K562 (cell line): Measurements from ENCODE around the gene OPRL1. TPM values are rescaled to one million over a fixed set of nuclear protein-coding genes. Genes with fewer than 3 reads are reported as not detected.

Experiments used
- ATAC-seq: fragments of 200-7000 bp; cut with Tn5 transposase; 3 replicates; pipeline ENCODE4 v1.9.1; 2020; ENCODE audit warnings: moderate library complexity
- BruUV-seq: library from RNA; stranded (reverse); fragments of 400-500 nt; replicated peaks from 2 replicates; lab custom pipeline; 2021; lab: Mats Ljungman, UMichigan
- CTCF ChIA-PET: fragments of 300-600 bp; formaldehyde crosslinking; extraction: SDS; loops from one replicate; lab custom pipeline; 2021; ENCODE audit warnings: low intra/inter-chr PET ratio; lab: Yijun Ruan, JAX
- POLR2A ChIA-PET: fragments of 300-600, 350-650 bp; sonication (Branson Sonifier 250); formaldehyde crosslinking; extraction: SDS; loops from one replicate; lab custom pipeline; 2021; ENCODE audit warnings: antibody characterized with exemption, inconsistent platforms; lab: Yijun Ruan, JAX
- DNase-seq, 4 experiments: peaks; one replicate each; pipeline versions ENCODE4 v3.0.0 to v3.0.0-alpha.2; 2011 to 2018; ENCODE audit warnings: low spot score in 3 of 4, mixed read lengths in 3 of 4; ENCODE audit errors: extremely low read depth in 1 of 4
- FAIRE-seq: peaks from 2 replicates; lab custom pipeline; 2011; peaks lifted over from hg19 to GRCh38; lab: Jason Lieb, UNC
- H2AFZ ChIP-seq: 2 replicates; pipeline ENCODE4 v1.6.0; 2011; ENCODE audit warnings: low read depth, low read length, control low read depth, inconsistent platforms
- H3K27ac ChIP-seq: fragments of 200-600 bp; 3 replicates; pipeline ENCODE4 v1.8.0; 2011; ENCODE audit warnings: low read depth, mild to moderate bottlenecking, control low read depth, inconsistent platforms, low read length, moderate library complexity, mixed read lengths; ENCODE audit errors: extremely low read depth
- H3K27me3 ChIP-seq, 2 experiments: fragments of 300-600 bp in 1 of 2; 2 replicates in 1 of 2; 3 replicates in 1 of 2; pipeline versions ENCODE4 v1.6.0 to v1.8.0; 2011; ENCODE audit warnings: inconsistent platforms in 2 of 2, low read length in 2 of 2, mild to moderate bottlenecking in 1 of 2, mixed read lengths in 1 of 2, moderate library complexity in 1 of 2; ENCODE audit not compliant: control insufficient read depth in 2 of 2, insufficient read depth in 2 of 2
- H3K36me3 ChIP-seq: fragments of 300-600 bp; 3 replicates; pipeline ENCODE4 v1.8.0; 2011; ENCODE audit warnings: mild to moderate bottlenecking, low read length, inconsistent platforms; ENCODE audit not compliant: control insufficient read depth, insufficient read depth
- H3K4me1 ChIP-seq, 2 experiments: fragments of 200-600 bp in 1 of 2; replicated peaks in 1 of 2; 2 replicates in 1 of 2; 3 replicates in 1 of 2; pipeline versions ENCODE4 v1.5.1 to v1.8.0; 2011; ENCODE audit warnings: inconsistent platforms in 2 of 2, low read length in 2 of 2, mild to moderate bottlenecking in 1 of 2, mixed read lengths in 1 of 2, moderate library complexity in 1 of 2; ENCODE audit not compliant: control insufficient read depth in 2 of 2, insufficient read depth in 2 of 2
- H3K4me2 ChIP-seq: 2 replicates; pipeline ENCODE4 v1.6.1; 2011; ENCODE audit warnings: low read length, control low read depth, inconsistent platforms, mixed read lengths; ENCODE audit not compliant: insufficient read depth
- H3K4me3 ChIP-seq: fragments of 200-600 bp; sonication (generic), shearing (Covaris generic); 2 replicates; pipeline ENCODE4 v1.5.1; 2016; ENCODE audit warnings: control low read depth, inconsistent platforms
- H3K79me2 ChIP-seq: fragments of 200-600 bp; 3 replicates; pipeline ENCODE4 v1.8.0; 2011; ENCODE audit warnings: low read length, inconsistent platforms; ENCODE audit not compliant: control insufficient read depth, insufficient read depth
- H3K9ac ChIP-seq, 2 experiments: 2 replicates each; pipeline versions ENCODE4 v1.6.0 to v1.6.1; 2011; ENCODE audit warnings: low read depth in 2 of 2, low read length in 2 of 2, control low read depth in 1 of 2, inconsistent platforms in 1 of 2, mild to moderate bottlenecking in 1 of 2, mixed read lengths in 1 of 2; ENCODE audit not compliant: insufficient read depth in 1 of 2
- H3K9me1 ChIP-seq: one replicate; pipeline ENCODE4 v1.6.0; 2011; ENCODE audit warnings: inconsistent platforms, mild to moderate bottlenecking, low read length, moderate library complexity; ENCODE audit not compliant: control insufficient read depth, insufficient read depth
- H3K9me3 ChIP-seq: replicated peaks from 2 replicates; pipeline ENCODE4 v1.5.1; 2011; ENCODE audit warnings: low read depth, low read length, inconsistent platforms; ENCODE audit not compliant: control insufficient read depth, insufficient read depth
- H4K20me1 ChIP-seq: replicated peaks from 2 replicates; pipeline ENCODE4 v1.6.1; 2011; ENCODE audit warnings: low read length, inconsistent platforms, mixed read lengths; ENCODE audit not compliant: control insufficient read depth, insufficient read depth
- CEBPG ChIP-seq, 3 experiments: fragments of 200-800 bp in 1 of 3; sonication (Bioruptor generic) in 1 of 3; sonication (generic) in 1 of 3; formaldehyde crosslinking in 1 of 3; IDR thresholded peaks in 2 of 3; conservative IDR thresholded peaks in 1 of 3; 2 replicates each; pipeline versions ENCODE4 v1.6.1 to v1.8.0; 2016 to 2022; ENCODE audit warnings: missing compliant biosample characterization in 2 of 3, missing genetic modification characterization in 2 of 3, mild to moderate bottlenecking in 1 of 3, missing genetic modification reagents in 1 of 3
- E2F5 ChIP-seq: sonication (generic); formaldehyde crosslinking; IDR thresholded peaks from 2 replicates; pipeline ENCODE4 v1.8.0; 2022; ENCODE audit warnings: mild to moderate bottlenecking, missing genetic modification reagents
- HMBOX1 ChIP-seq: sonication (generic); IDR thresholded peaks from 2 replicates; pipeline ENCODE4 v1.6.1; 2016
- IRF1 ChIP-seq: sonication (generic); formaldehyde crosslinking; IDR thresholded peaks from 2 replicates; pipeline ENCODE4 v1.8.0; 2022; ENCODE audit warnings: missing genetic modification reagents, mild to moderate bottlenecking, borderline replicate concordance
- MAFK ChIP-seq: IDR thresholded peaks from 2 replicates; pipeline ENCODE4 v1.6.1; 2011; ENCODE audit warnings: low read length, improper control_type of control experiment
- NUFIP1 ChIP-seq: fragments of 450-650 bp; IDR thresholded peaks from 2 replicates; pipeline ENCODE4 v1.6.1; 2018; ENCODE audit not compliant: partially characterized antibody
- RBM14 ChIP-seq: fragments of 200-400 bp; formaldehyde crosslinking; IDR thresholded peaks from 2 replicates; pipeline ENCODE4 v1.6.1; 2018; ENCODE audit warnings: low read depth, mild to moderate bottlenecking, low read length, moderate library complexity, borderline replicate concordance; ENCODE audit not compliant: insufficient read depth
- RBM22 ChIP-seq: fragments of 200-400 bp; formaldehyde crosslinking; IDR thresholded peaks from 2 replicates; pipeline ENCODE4 v1.6.1; 2018; ENCODE audit warnings: low read length, low read depth; ENCODE audit not compliant: poor library complexity, severe bottlenecking
- SMARCC2 ChIP-seq: fragments of 450-650 bp; IDR thresholded peaks from 2 replicates; pipeline ENCODE4 v1.6.1; 2017; ENCODE audit warnings: antibody characterized with exemption, moderate library complexity, mild to moderate bottlenecking, low read depth
- TAF1 ChIP-seq: IDR thresholded peaks from 2 replicates; pipeline ENCODE4 v1.6.1; 2011; ENCODE audit warnings: mild to moderate bottlenecking, low read length, moderate library complexity; ENCODE audit not compliant: insufficient read depth, control insufficient read depth, severe bottlenecking; ENCODE audit errors: extremely low read depth
- THAP7 ChIP-seq: fragments of 250-450 bp; sonication (Bioruptor Pico); IDR thresholded peaks from 2 replicates; pipeline ENCODE4 v1.5.0; 2021
- ZBTB9 ChIP-seq: fragments of 450-650 bp; formaldehyde crosslinking; IDR thresholded peaks from 2 replicates; pipeline ENCODE4 v1.4.0; 2020; ENCODE audit warnings: mild to moderate bottlenecking, moderate library complexity
- ZNF561 ChIP-seq: fragments of 450-650 bp; formaldehyde crosslinking; conservative IDR thresholded peaks from 2 replicates; pipeline ENCODE4 v1.4.0; 2020; ENCODE audit warnings: mild to moderate bottlenecking, moderate library complexity
- WGBS: fragments of 100-300 bp; shearing (Covaris generic); methylation state at CpG from one replicate; pipeline ENCODE4 v1.1.6; 2016; ENCODE audit warnings: low coverage, mixed read lengths; ENCODE audit not compliant: insufficient coverage; ENCODE audit errors: missing lambda C conversion rate; 5-methylcytosine and 5-hydroxymethylcytosine counted together
- in situ Hi-C: fragments of 300-500 bp; cut with MboI; formaldehyde crosslinking; loops from 4 replicates; pipeline ENCODE4 v1.15.0; 2018; ENCODE audit warnings: inconsistent platforms, mixed read lengths
- intact Hi-C: fragments of 100-400 bp; cut with micrococcal nuclease; formaldehyde crosslinking; loops from 2 replicates; pipeline ENCODE4 v1.14.2; 2022
- polyA plus RNA-seq, 8 experiments: library from polyadenylated mRNA; depleted of rRNA in 4 of 8; stranded (reverse) in 5 of 8; unstranded in 3 of 8; fragments of >200 nt; fragmentation: Nextera tagmentation in 2 of 8; fragmentation: Illumina TruSeq in 1 of 8; extraction: Ambion mirVana in 2 of 8; extraction: Trizol in 1 of 8; gene quantifications; 2 replicates each; pipeline versions ENCODE4 v1.2.1 to v1.2.3, GENCODE V29; 2011 to 2014; ENCODE audit warnings: inconsistent platforms in 1 of 8, missing spikeins in 1 of 8
- total RNA-seq, 7 experiments: library from RNA; depleted of rRNA in 6 of 7; stranded (reverse); fragments of >200 nt in 6 of 7; fragmentation: Illumina TruSeq in 2 of 7; extraction: Trizol in 2 of 7; gene quantifications; 2 replicates each; pipeline versions ENCODE4 v1.2.1 to v1.2.3, GENCODE V29; 2011 to 2021; ENCODE audit warnings: low replicate concordance in 1 of 7

The OPRL1 gene
- total and polyA plus RNA-seq, 9 of the 15 experiments (the other 6 are each of a cell fraction or from before 2014, with no cell fraction given), result 0.06 to 0.33 (median 0.11) TPM; not detected in 2

- Histone ChIP-seq H3K9me3 (no peaks in the 10 kb centered on the region), H3K9ac (no peak overlapping the region; a peak in 1 of 4 replicates), H3K4me1 (peaks cover 13 to 82% of the 10 kb centered on the region in 2 experiments; a peak in 4 of 5 replicates), H3K4me3 (no peak overlapping the region), H3K4me2 (no peak overlapping the region), H4K20me1 (no peaks in the 10 kb centered on the region), H3K79me2 (peaks cover 10% of the 10 kb centered on the region; the same call in 2 of the 3 replicates), H3K27me3 (no peaks in the 10 kb centered on the region), H2AFZ (no peak overlapping the region), H3K36me3 (peaks cover 8% of the 10 kb centered on the region; the same call in 1 of the 3 replicates), H3K9me1 (no peaks in the 10 kb centered on the region), H3K27ac (no peak overlapping the region)
- ChIA-PET CTCF (no interaction called here), POLR2A (no interaction called here)
- DNase-seq (no peak), ATAC-seq (no peak), FAIRE-seq (no peak)
- in situ Hi-C loops, result no loop called here
- TF ChIP-seq RBM14 (no peak), CEBPG (CRISPR knock-in tag; IDR thresholded peaks at IDR 0.05) (no peak), CEBPG (tag; conservative IDR thresholded peaks at IDR 0.05 in 1 of 2, IDR thresholded peaks at IDR 0.05 in 1 of 2) (no peak), SMARCC2 (no peak), RBM22 (no peak), E2F5 (CRISPR knock-in tag) (no peak), ZNF561 (CRISPR knock-in tag) (no peak), THAP7 (CRISPR knock-in tag) (no peak), HMBOX1 (no peak), IRF1 (CRISPR knock-in tag) (no peak), MAFK (no peak), ZBTB9 (no peak), TAF1 (no peak), NUFIP1 (no peak)
- intact Hi-C loops, result no loop called here
- WGBS, result 88% methylated on average over 7 of the region's 8 CpGs
- BruUV-seq, result no TSS peak
These were observed 4.9 kb upstream of the OPRL1 start for GRCh38 chr20:64074963-64075362.
